GM19452 (cell line): ENCODE measurements around the gene TNFRSF1A.
A peak's percentile ranks its signal among the peaks of the same experiment; 100 is the strongest.

Experiments
- ATAC-seq: cut with Tn5 transposase; IDR thresholded peaks from one replicate; pipeline ENCODE4 v1.9.1; 2021; ENCODE audit not compliant: unreplicated experiment

The TNFRSF1A gene

GRCh38 chr12:6324936-6325750, 16.7 kb downstream of the TNFRSF1A start:
- ATAC-seq = no peak

GRCh38 chr12:6323995-6324711, 17.7 kb downstream of the TNFRSF1A start:
- ATAC-seq = no peak

- ATAC-seq = peak; percentile 70
These were observed 18.4 kb downstream of the TNFRSF1A start for GRCh38 chr12:6323340-6323994.

GRCh38 chr12:6322969-6323339, 18.9 kb downstream of the TNFRSF1A start:
- ATAC-seq = peak; percentile 22

GRCh38 chr12:6322352-6322751, 19.5 kb downstream of the TNFRSF1A start:
- no peak for ATAC-seq

- ATAC-seq = no peak
These were observed 20.0 kb downstream of the TNFRSF1A start for GRCh38 chr12:6321905-6322304.

GRCh38 chr12:6319446-6319845, 22.4 kb downstream of the TNFRSF1A start:
- ATAC-seq = no peak

GRCh38 chr12:6318440-6318879, 23.4 kb downstream of the TNFRSF1A start:
- no peak for ATAC-seq

GRCh38 chr12:6317693-6318439, 24.0 kb downstream of the TNFRSF1A start:
- ATAC-seq = no peak

GRCh38 chr12:6316921-6317692, 24.8 kb downstream of the TNFRSF1A start:
- no peak for ATAC-seq

- no peak for ATAC-seq
These were observed 25.9 kb downstream of the TNFRSF1A start for GRCh38 chr12:6315704-6316597.

GRCh38 chr12:6315184-6315583, 26.7 kb downstream of the TNFRSF1A start:
- no peak for ATAC-seq

- no peak for ATAC-seq
These were observed 27.1 kb downstream of the TNFRSF1A start for GRCh38 chr12:6314776-6315175.

GRCh38 chr12:6313326-6313940, 28.4 kb downstream of the TNFRSF1A start:
- ATAC-seq = no peak

- peak; percentile 55 for ATAC-seq
These were observed 29.1 kb downstream of the TNFRSF1A start for GRCh38 chr12:6312529-6313325.

GRCh38 chr12:6311822-6312528, 29.9 kb downstream of the TNFRSF1A start:
- no peak for ATAC-seq
